Epithelial cell of prostate (primary cell): ENCODE data around the gene RNF224.

Source experiments
- DNase-seq: peaks from one replicate; pipeline ENCODE4 v3.0.0-alpha.2; 2011; ENCODE audit warnings: low read depth, low spot score
- H3K27ac ChIP-seq: fragments of 450-650 bp; 2 replicates; pipeline ENCODE4 v1.5.1; 2017; ENCODE audit warnings: mild to moderate bottlenecking

RNF224 gene

GRCh38 chr9:137212520-137212919 is 14.8 kb upstream of the RNF224 start:
- no peak overlapping the region for H3K27ac ChIP-seq
- no peak for DNase-seq

GRCh38 chr9:137213160-137214060 is 13.9 kb upstream of the RNF224 start:
- no peak overlapping the region for H3K27ac ChIP-seq
- no peak for DNase-seq

GRCh38 chr9:137214620-137215019 is 12.7 kb upstream of the RNF224 start:
- no peak for DNase-seq
- H3K27ac ChIP-seq = no peak overlapping the region

- no peak overlapping the region for H3K27ac ChIP-seq
- DNase-seq = no peak
Measured at GRCh38 chr9:137215196-137215986, 11.9 kb upstream of the RNF224 start.

- H3K27ac ChIP-seq = no peak overlapping the region
- DNase-seq = no peak
Measured at GRCh38 chr9:137216188-137216965, 10.9 kb upstream of the RNF224 start.

GRCh38 chr9:137217276-137218211 is 9.8 kb upstream of the RNF224 start:
- no peak for DNase-seq

GRCh38 chr9:137218212-137218753 is 9.0 kb upstream of the RNF224 start:
- peak overlapping the region; percentile 62 for H3K27ac ChIP-seq
- DNase-seq = no peak

More at GRCh38 chr9:137217276-137218211, 9.8 kb upstream of the RNF224 start:
- peak overlapping the region; percentile 62 for H3K27ac ChIP-seq

GRCh38 chr9:137218754-137219271 is 8.5 kb upstream of the RNF224 start:
- no peak for DNase-seq
- H3K27ac ChIP-seq = no peak overlapping the region

GRCh38 chr9:137219757-137220316 is 7.5 kb upstream of the RNF224 start:
- no peak overlapping the region for H3K27ac ChIP-seq
- no peak for DNase-seq

- DNase-seq = no peak
- H3K27ac ChIP-seq = no peak overlapping the region
Measured at GRCh38 chr9:137220317-137221094, 6.8 kb upstream of the RNF224 start.

GRCh38 chr9:137221095-137221505 is 6.2 kb upstream of the RNF224 start:
- no peak overlapping the region for H3K27ac ChIP-seq
- DNase-seq = no peak

- peak overlapping the region; percentile 94 for H3K27ac ChIP-seq
- DNase-seq = no peak
Measured at GRCh38 chr9:137221506-137222111, 5.7 kb upstream of the RNF224 start.

- DNase-seq = no peak
- H3K27ac ChIP-seq = peak within 1 kb of the TSS; percentile 94
Measured at GRCh38 chr9:137222190-137223077, 4.9 kb upstream of the RNF224 start, which contains the start of gene RNF208. Gene RNF208, minus strand, starts transcription at chr9:137222240. Its CDS starts 1,028 bp downstream, at chr9:137221212.

GRCh38 chr9:137223078-137223970 is 4.0 kb upstream of the RNF224 start:
- peak overlapping the region; percentile 94 for H3K27ac ChIP-seq
- DNase-seq = peak; percentile 79
